ENCODE measurements around the gene TENT5C.

GRCh38 chr1:117562581-117563491 lies 43.0 kb upstream of the TENT5C start:
- no peak for TF ChIP-seq CTCF (IDR thresholded peaks at IDR 0.05; ENCODE audit: low read depth, low read length)
- no peak for TF ChIP-seq MAX (IDR thresholded peaks at IDR 0.05; ENCODE audit: low read depth, low read length)
- TF ChIP-seq POLR2A (IDR thresholded peaks at IDR 0.05; ENCODE audit: extremely low read depth, insufficient read length) = no peak
- no peak for TF ChIP-seq MYC (IDR thresholded peaks at IDR 0.05; ENCODE audit: low read depth, low read length)

Data from NB4 (cell line).